Endothelial cell of umbilical vein (primary cell): ENCODE measurements around the gene MRM1. TPM values are rescaled to one million over a fixed set of nuclear protein-coding genes. Genes with fewer than 3 reads are reported as not detected.

Source experiments
- BruUV-seq: library from RNA; stranded (reverse); fragments of 400-500 nt; replicated peaks from 2 replicates; lab custom pipeline; 2021; lab: Mats Ljungman, UMichigan
- CTCF ChIA-PET: fragments of 300-600, 350-600 bp; sonication (Branson Sonifier 250); formaldehyde crosslinking; loops from one replicate; lab custom pipeline; 2021; ENCODE audit warnings: antibody characterized with exemption, inconsistent platforms; lab: Charles Lee
- POLR2A ChIA-PET: fragments of 300-600, 350-600 bp; sonication (Branson Sonifier 250); formaldehyde crosslinking; loops from one replicate; lab custom pipeline; 2021; ENCODE audit warnings: antibody characterized with exemption, inconsistent platforms; lab: Charles Lee
- DNase-seq: peaks from one replicate; pipeline ENCODE4 v3.0.0-alpha.2; 2011; ENCODE audit warnings: low read depth, low spot score
- FAIRE-seq: peaks from 2 replicates; lab custom pipeline; 2011; peaks lifted over from hg19 to GRCh38; lab: Jason Lieb, UNC
- H2AFZ ChIP-seq: 2 replicates; pipeline ENCODE4 v1.6.0; 2012; ENCODE audit warnings: low read depth, low read length, control low read depth, inconsistent platforms
- H3K27ac ChIP-seq: 2 replicates; pipeline ENCODE4 v1.5.1; 2011; ENCODE audit warnings: low read depth, mild to moderate bottlenecking, control low read depth, low read length, moderate library complexity; ENCODE audit not compliant: insufficient read depth
- H3K27me3 ChIP-seq, 2 experiments: 2 replicates each; pipeline versions ENCODE4 v1.6.0 to v1.6.1; 2011; ENCODE audit warnings: low read length in 2 of 2, mixed read lengths in 1 of 2; ENCODE audit not compliant: control insufficient read depth in 2 of 2, insufficient read depth in 2 of 2
- H3K36me3 ChIP-seq, 2 experiments: 2 replicates in 1 of 2; 3 replicates in 1 of 2; pipeline ENCODE4 v1.5.1; 2011; ENCODE audit warnings: low read length in 2 of 2, mild to moderate bottlenecking in 1 of 2, moderate library complexity in 1 of 2; ENCODE audit not compliant: control insufficient read depth in 2 of 2, insufficient read depth in 2 of 2; ENCODE audit errors: extremely low read depth in 1 of 2
- H3K4me1 ChIP-seq: 3 replicates; pipeline ENCODE4 v1.5.1; 2011; ENCODE audit warnings: mild to moderate bottlenecking, low read length; ENCODE audit not compliant: control insufficient read depth, insufficient read depth; ENCODE audit errors: extremely low read depth
- H3K4me2 ChIP-seq: 2 replicates; pipeline ENCODE4 v1.6.1; 2011; ENCODE audit warnings: low read length, control low read depth, mixed read lengths; ENCODE audit not compliant: insufficient read depth
- H3K4me3 ChIP-seq, 3 experiments: fragments of 200-600 bp in 1 of 3; sonication (generic), shearing (Covaris generic) in 1 of 3; replicated peaks in 1 of 3; 2 replicates each; pipeline ENCODE4 v1.5.1; 2011 to 2016; ENCODE audit warnings: control low read depth in 3 of 3, low read length in 3 of 3, mild to moderate bottlenecking in 2 of 3, inconsistent platforms in 1 of 3, low read depth in 1 of 3, moderate library complexity in 1 of 3; ENCODE audit not compliant: insufficient read depth in 1 of 3
- H3K79me2 ChIP-seq: 2 replicates; pipeline ENCODE4 v1.6.0; 2012; ENCODE audit warnings: low read length, inconsistent platforms; ENCODE audit not compliant: control insufficient read depth, insufficient read depth
- H3K9ac ChIP-seq: replicated peaks from 2 replicates; pipeline ENCODE3; 2011; ENCODE audit warnings: low read length, control low read depth; ENCODE audit not compliant: insufficient read depth; ENCODE audit errors: extremely low read depth
- H3K9me1 ChIP-seq: replicated peaks from 3 replicates; pipeline ENCODE4 v1.6.0; 2011; ENCODE audit warnings: mild to moderate bottlenecking, low read length; ENCODE audit not compliant: control insufficient read depth, insufficient read depth; ENCODE audit errors: extremely low read depth
- H3K9me3 ChIP-seq: replicated peaks from 2 replicates; pipeline ENCODE4 v1.5.1; 2012; ENCODE audit warnings: low read length, inconsistent platforms; ENCODE audit not compliant: control insufficient read depth, insufficient read depth
- H4K20me1 ChIP-seq: replicated peaks from 2 replicates; pipeline ENCODE3; 2011; ENCODE audit warnings: mild to moderate bottlenecking, low read length; ENCODE audit not compliant: control insufficient read depth, insufficient read depth; ENCODE audit errors: extremely low read depth
- CTCF ChIP-seq, 2 donors: IDR thresholded peaks; 1 replicate in 1 of 2; 2 replicates in 1 of 2; pipeline ENCODE4 v1.5.1; 2011; ENCODE audit warnings: low read length in 2 of 2, mild to moderate bottlenecking in 2 of 2, moderate library complexity in 2 of 2, control low read depth in 1 of 2, inconsistent platforms in 1 of 2, low read depth in 1 of 2; ENCODE audit not compliant: insufficient read depth in 1 of 2; ENCODE audit errors: extremely low read depth in 1 of 2
- EZH2 ChIP-seq: IDR thresholded peaks from 2 replicates; pipeline ENCODE4 v1.6.1; 2012; ENCODE audit warnings: borderline replicate concordance, low read depth, mild to moderate bottlenecking, moderate library complexity, low read length, inconsistent platforms; ENCODE audit not compliant: severe bottlenecking
- FOS ChIP-seq: IDR thresholded peaks from 2 replicates; pipeline ENCODE4 v1.6.1; 2011; ENCODE audit warnings: mild to moderate bottlenecking, low read length, moderate library complexity, borderline replicate concordance; ENCODE audit not compliant: insufficient read depth
- GATA2 ChIP-seq: IDR thresholded peaks from 2 replicates; pipeline ENCODE4 v1.7.0; 2011; ENCODE audit warnings: low read depth, mild to moderate bottlenecking, moderate library complexity, mixed read lengths, low read length; ENCODE audit not compliant: insufficient read length, insufficient read depth
- JUN ChIP-seq: IDR thresholded peaks from 2 replicates; pipeline ENCODE4 v1.6.1; 2011; ENCODE audit warnings: borderline replicate concordance, low read depth; ENCODE audit not compliant: insufficient read length, insufficient read depth
- MAX ChIP-seq: IDR thresholded peaks from 2 replicates; pipeline ENCODE4 v1.6.1; 2011; ENCODE audit not compliant: insufficient read depth, insufficient read length
- MYC ChIP-seq: IDR thresholded peaks from one replicate; pipeline ENCODE4 v1.6.1; 2011; ENCODE audit warnings: mild to moderate bottlenecking, low read depth, low read length
- POLR2A ChIP-seq: IDR thresholded peaks from 2 replicates; pipeline ENCODE4 v1.6.1; 2012; ENCODE audit warnings: low read depth, mild to moderate bottlenecking, control low read depth, low read length
- POLR2AphosphoS5 ChIP-seq: IDR thresholded peaks from 2 replicates; pipeline ENCODE4 v1.6.1; 2012; ENCODE audit warnings: low read depth, mild to moderate bottlenecking, control low read depth, low read length, moderate library complexity; ENCODE audit not compliant: insufficient read depth
- dilution Hi-C: fragments of 300-500 bp; cut with MboI; formaldehyde crosslinking; loops from one replicate; pipeline ENCODE4 v1.15.0; 2019; ENCODE audit warnings: low sequenced_read_pairs; ENCODE audit not compliant: extremely low pct_ligation_motif_present
- intact Hi-C: fragments of 100-400 bp; cut with micrococcal nuclease; formaldehyde crosslinking; loops from one replicate; pipeline ENCODE4 v1.10.0; 2022
- polyA plus RNA-seq, 4 experiments: library from polyadenylated mRNA; depleted of rRNA in 3 of 4; stranded (reverse) in 3 of 4; unstranded in 1 of 4; fragments of >200 nt; gene quantifications; 2 replicates each; pipeline versions ENCODE4 v1.2.1 to v1.2.3, GENCODE V29; 2011 to 2012; ENCODE audit warnings: missing spikeins in 1 of 4
- total RNA-seq: library from RNA; stranded (reverse); gene quantifications from 2 replicates; pipeline ENCODE4 v1.2.3, GENCODE V29; 2021

The MRM1 gene
- total and polyA plus RNA-seq, 2 donors (not counting 3 experiments of a cell fraction or from before 2014, with no cell fraction given), result 3.7 to 5.9 TPM

- no peaks in the 10 kb centered on the region for H4K20me1 ChIP-seq
- dilution Hi-C loops (no loop called here), intact Hi-C loops (no loop called here)
- DNase-seq (no peak), FAIRE-seq (no peak)
- TF ChIP-seq MYC (no peak), FOS (no peak), POLR2AphosphoS5 (no peak), MAX (no peak), EZH2 (no peak), POLR2A (no peak), CTCF (IDR thresholded peaks at IDR 0.05; ENCODE audit: extremely low read depth in 1 of 2, insufficient read depth in 1 of 2, low read depth in 1 of 2, low read length in 2 of 2) (no peak), JUN (no peak), GATA2 (no peak)
- no peak overlapping the region for H3K27ac ChIP-seq
- H3K4me1 ChIP-seq, result no peaks in the 10 kb centered on the region
- ChIA-PET CTCF (no interaction called here), POLR2A (no interaction called here)
- peaks cover 18 to 22% of the 10 kb centered on the region in 2 experiments for H3K36me3 ChIP-seq
- no peak overlapping the region for H2AFZ ChIP-seq
- H3K79me2 ChIP-seq, result peaks cover 46% of the 10 kb centered on the region
- no peaks in the 10 kb centered on the region for H3K9me1 ChIP-seq
- BruUV-seq, result no TSS peak
- no peaks in the 10 kb centered on the region for H3K9me3 ChIP-seq
- no peaks in the 10 kb centered on the region for H3K27me3 ChIP-seq
- H3K4me2 ChIP-seq, result no peak overlapping the region
- no peak overlapping the region for H3K9ac ChIP-seq
- no peak overlapping the region for H3K4me3 ChIP-seq
Observed at GRCh38 chr17:36576793-36577192, 24.6 kb upstream of the MRM1 start.
